ENCODE measurements around the gene ZP1.

Gene ZP1

DNA sequence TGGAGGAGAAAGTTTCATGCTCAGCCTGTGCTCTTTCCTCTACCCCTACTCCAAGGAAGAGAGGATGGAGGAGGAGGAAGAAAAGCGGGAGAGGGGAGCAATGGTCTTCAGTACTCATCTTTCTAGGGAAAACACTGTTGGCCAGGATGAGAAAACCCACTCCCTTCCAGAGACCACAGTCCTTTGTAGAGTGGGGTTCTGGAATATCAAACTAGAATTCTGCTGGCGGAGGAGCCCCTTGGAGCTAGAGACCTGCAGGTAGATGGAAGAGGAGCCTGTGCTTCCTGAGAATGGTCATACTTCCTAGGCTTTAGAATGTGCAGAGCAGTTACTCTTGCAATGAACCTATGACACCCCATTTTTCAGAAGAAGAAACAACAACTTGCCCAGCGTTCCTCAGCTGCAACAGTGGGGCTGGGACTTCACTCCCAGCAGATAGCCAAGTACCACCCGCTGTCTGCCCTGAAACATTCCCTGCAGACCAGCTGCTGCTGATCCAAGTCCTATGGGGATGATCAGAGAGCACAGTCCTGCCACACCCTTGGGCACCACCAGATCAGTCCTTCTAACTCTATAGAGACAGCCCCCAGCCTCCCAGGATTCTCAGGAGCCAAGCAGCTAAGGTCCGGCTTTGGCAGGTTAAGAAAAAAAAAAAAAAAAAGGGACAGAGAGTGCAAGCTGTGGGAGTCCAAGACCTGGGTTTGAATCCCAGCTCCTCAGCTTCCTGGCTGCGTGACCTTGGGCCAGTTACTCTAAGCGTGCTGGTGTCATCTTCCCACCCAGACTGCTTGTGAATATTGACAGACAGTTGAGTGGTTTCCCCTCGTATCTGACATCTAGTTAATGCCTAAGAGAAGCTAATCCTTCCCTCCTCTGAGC, 12.3 kb upstream of the ZP1 start:
- FAIRE-seq (no peak), DNase-seq (ENCODE audit: insufficient read length) (no peak)
- TF ChIP-seq POLR2A (IDR thresholded peaks at IDR 0.05; ENCODE audit: low read depth, low read length) (no peak), TAF1 (IDR thresholded peaks at IDR 0.05; ENCODE audit: borderline replicate concordance, low read depth, low read length) (no peak), POLR2AphosphoS5 (IDR thresholded peaks at IDR 0.05; ENCODE audit: low read depth, low read length) (no peak)

DNA sequence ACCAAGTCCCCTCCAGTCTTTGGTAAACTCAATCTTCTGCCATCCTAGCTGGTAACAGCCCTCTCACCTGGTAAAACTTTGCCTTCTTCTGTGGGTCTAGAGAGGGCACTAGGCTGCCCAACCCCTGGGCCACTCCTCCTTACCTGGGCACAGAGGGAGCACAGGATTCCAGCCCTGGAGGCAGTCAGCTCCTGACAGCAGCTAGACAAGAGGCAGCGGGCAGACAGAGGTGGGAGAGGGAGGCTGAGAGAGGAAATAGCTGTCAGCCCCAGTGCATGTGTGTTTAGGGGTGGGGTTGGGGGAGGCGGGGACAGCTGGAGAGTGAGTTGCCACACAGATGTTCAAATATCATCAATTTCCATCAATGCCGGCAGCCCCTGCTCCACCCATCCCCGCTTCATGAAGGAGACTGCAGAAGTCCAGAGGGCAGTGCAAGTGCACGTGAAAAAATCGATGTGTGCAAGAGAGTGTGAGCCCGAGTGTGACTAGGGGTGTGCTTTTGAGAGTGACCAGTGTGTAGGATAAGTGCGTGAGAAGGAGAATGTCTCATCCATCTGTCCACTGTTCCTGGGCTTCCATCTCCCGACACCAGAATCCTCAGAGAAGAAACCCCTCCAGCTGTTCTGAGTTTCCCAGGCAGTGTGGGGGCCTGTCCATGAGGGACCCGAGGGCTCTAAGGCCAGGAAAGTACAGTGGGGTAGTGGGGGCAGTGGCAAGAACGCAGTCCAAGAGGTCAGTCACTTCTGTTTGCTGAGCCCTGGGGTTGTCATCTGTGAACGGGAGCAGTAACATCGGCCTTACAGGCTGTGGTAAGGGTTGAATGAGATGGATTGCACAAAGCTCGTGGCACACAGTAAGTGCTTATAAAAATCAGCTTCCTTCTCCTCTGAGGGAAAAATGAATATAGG, 11.4 kb upstream of the ZP1 start, which contains the start of gene PTGDR2:
Gene PTGDR2, minus strand, starts transcription at position 225 of the 908 bp plus-strand sequence. CDS start 2,228 bp downstream, outside the sequence.
- TF ChIP-seq POLR2AphosphoS5 (IDR thresholded peaks at IDR 0.05; ENCODE audit: low read depth, low read length) (no peak), TAF1 (IDR thresholded peaks at IDR 0.05; ENCODE audit: borderline replicate concordance, low read depth, low read length) (no peak), POLR2A (IDR thresholded peaks at IDR 0.05; ENCODE audit: low read depth, low read length) (no peak)
- DNase-seq (ENCODE audit: insufficient read length) = no peak
- no peak for FAIRE-seq

DNA sequence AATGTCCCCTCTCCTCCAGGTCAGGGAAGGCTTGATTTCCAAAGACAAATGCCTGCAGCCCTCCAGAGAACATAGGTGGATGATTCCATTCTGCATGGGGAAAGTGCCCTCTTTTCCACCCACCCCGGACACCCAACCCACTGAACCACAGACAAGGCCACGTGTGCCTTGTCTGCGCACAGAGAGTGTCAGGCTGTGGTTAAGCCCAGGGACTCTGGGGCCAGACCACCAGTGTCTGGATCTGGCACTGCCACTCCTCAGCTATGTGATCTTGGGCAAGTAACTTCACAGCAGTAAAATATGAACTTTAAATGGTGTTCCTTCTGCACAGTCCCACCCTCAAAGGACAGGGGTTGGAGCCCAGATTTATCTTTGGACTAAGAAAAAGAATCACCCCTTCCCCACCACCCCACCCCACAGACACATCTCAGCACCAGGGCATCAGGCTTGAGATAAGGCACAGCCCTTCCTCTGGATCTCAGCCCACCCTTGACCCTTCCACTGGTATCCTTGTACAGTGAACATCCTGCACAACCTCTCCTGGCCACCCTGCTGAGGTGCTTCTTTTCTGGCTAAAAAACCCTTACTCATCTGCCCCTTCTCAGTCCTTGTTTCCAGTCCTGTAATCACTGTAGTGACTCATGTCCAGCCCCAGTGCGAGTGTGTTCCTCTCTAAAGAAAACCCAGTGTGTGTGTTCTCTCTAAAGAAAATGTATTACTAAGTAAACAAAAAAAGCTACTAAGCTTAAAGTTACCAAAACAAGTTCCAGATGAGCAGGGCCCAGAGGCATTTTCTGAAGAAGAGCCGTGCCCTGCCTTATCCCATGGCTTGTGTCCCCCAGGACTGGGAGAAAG, 9.7 kb upstream of the ZP1 start:
- TF ChIP-seq POLR2AphosphoS5 (IDR thresholded peaks at IDR 0.05; ENCODE audit: low read depth, low read length) (no peak), TAF1 (IDR thresholded peaks at IDR 0.05; ENCODE audit: borderline replicate concordance, low read depth, low read length) (no peak), POLR2A (IDR thresholded peaks at IDR 0.05; ENCODE audit: low read depth, low read length) (no peak)
- DNase-seq (ENCODE audit: insufficient read length) = no peak
- FAIRE-seq = no peak

- TF ChIP-seq TAF1 (IDR thresholded peaks at IDR 0.05; ENCODE audit: borderline replicate concordance, low read depth, low read length) (no peak), POLR2A (IDR thresholded peaks at IDR 0.05; ENCODE audit: low read depth, low read length) (no peak), POLR2AphosphoS5 (IDR thresholded peaks at IDR 0.05; ENCODE audit: low read depth, low read length) (no peak)
- FAIRE-seq (peak; percentile 40), DNase-seq (ENCODE audit: insufficient read length) (no peak)
These were observed 9.1 kb upstream of the ZP1 start for GRCh38 chr11:60858236-60858635.

DNA sequence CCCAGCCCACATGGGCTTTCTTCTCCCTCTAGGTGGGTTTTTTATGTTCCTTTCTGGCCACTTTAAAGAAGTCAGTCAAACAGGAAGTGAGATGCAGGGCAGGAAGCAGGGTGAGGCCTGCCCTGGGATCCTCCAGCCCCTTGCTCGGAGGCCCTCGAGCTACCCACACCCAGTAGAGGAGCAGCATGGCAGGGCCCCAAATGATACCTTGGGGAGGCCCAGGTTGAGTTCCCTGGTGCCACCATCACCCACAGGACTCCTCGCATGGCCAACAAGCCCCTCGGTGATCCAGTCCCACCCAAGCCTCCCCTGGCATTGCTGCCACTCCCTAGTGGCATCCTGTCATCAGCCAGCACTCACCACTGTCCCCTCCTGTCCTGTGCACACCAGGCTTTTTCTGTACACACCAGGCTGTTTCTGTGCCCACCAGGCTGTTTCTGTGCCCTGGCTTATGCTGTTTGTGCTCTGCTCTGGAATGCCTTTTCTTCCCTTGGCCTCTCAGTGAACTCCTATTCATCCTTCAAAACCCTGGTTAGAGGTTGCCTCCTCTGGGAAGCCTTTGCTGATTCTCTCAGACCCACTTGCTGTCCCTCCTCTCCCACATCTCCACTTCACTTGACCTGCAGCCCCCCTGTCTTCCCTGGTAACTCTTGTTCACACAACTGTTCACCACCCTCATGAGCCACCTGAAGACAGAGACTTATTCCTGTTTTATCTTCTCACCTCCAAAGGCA, 8.4 kb upstream of the ZP1 start:
- FAIRE-seq (no peak), DNase-seq (ENCODE audit: insufficient read length) (no peak)
- TF ChIP-seq TAF1 (IDR thresholded peaks at IDR 0.05; ENCODE audit: borderline replicate concordance, low read depth, low read length) (no peak), POLR2A (IDR thresholded peaks at IDR 0.05; ENCODE audit: low read depth, low read length) (no peak), POLR2AphosphoS5 (IDR thresholded peaks at IDR 0.05; ENCODE audit: low read depth, low read length) (no peak)

DNA sequence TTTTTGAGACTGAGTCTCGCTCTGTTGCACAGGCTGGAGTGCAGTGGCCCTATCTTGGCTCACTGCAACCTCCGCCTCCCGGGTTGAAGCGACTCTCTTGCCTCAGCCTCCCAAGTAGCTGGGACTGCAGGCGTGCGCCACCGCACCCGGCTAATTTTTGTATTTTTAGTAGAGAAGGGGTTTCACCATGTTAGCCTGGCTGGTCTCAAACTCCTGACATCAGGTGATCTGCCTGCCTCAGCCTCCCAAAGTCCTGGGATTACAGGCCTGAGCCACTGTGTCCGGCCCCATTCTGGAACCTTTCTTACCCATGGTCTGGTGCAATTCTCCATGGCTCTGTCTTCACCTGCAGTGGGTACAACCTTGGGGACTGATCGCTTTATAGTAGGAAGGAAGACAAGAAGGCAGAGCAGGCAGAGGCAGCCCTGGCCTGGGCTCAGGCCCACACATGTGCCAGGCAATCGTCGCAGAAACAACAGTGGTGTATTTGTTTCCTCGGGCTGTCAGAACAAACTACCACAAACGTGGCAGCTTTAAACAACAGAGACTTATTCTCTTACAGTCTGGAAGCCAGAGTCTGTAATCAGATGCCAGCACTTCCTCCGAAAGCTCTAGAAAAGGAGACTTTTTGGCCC, 7.6 kb upstream of the ZP1 start:
- FAIRE-seq = no peak
- no peak for DNase-seq (ENCODE audit: insufficient read length)
- no peak for TF ChIP-seq POLR2AphosphoS5 (IDR thresholded peaks at IDR 0.05; ENCODE audit: low read depth, low read length)
- TF ChIP-seq TAF1 (IDR thresholded peaks at IDR 0.05; ENCODE audit: borderline replicate concordance, low read depth, low read length) = no peak
- TF ChIP-seq POLR2A (IDR thresholded peaks at IDR 0.05; ENCODE audit: low read depth, low read length) = no peak

GRCh38 chr11:60860943-60861342, 6.4 kb upstream of the ZP1 start:
- TF ChIP-seq POLR2AphosphoS5 (IDR thresholded peaks at IDR 0.05; ENCODE audit: low read depth, low read length) = no peak
- no peak for TF ChIP-seq POLR2A (IDR thresholded peaks at IDR 0.05; ENCODE audit: low read depth, low read length)
- TF ChIP-seq TAF1 (IDR thresholded peaks at IDR 0.05; ENCODE audit: borderline replicate concordance, low read depth, low read length) = no peak
- DNase-seq (ENCODE audit: insufficient read length) (no peak), FAIRE-seq (no peak)

DNA sequence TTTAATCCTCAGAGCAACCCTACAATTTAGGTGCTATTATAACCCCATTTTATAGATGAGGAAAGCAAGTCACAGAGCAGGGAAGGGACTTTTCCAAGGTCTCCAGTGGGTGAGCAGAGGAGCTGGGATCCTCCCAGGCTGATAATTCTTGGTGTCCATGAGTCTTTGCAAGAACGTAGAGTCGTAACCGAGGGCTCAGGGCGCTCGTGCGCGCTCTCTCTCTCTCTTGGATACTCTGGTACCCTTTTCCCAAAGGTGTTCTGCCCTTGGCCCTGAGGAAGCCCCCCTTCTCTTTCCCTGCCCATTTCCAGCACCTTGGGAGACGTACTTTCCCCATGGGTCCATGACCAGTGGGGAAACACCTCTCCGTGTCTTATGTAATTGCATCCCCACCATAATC, 5.2 kb upstream of the ZP1 start:
- no peak for DNase-seq (ENCODE audit: insufficient read length)
- no peak for FAIRE-seq
- TF ChIP-seq TAF1 (IDR thresholded peaks at IDR 0.05; ENCODE audit: borderline replicate concordance, low read depth, low read length) = no peak
- no peak for TF ChIP-seq POLR2AphosphoS5 (IDR thresholded peaks at IDR 0.05; ENCODE audit: low read depth, low read length)
- no peak for TF ChIP-seq POLR2A (IDR thresholded peaks at IDR 0.05; ENCODE audit: low read depth, low read length)

GRCh38 chr11:60863550-60864521, 3.5 kb upstream of the ZP1 start:
- FAIRE-seq (no peak), DNase-seq (ENCODE audit: insufficient read length) (no peak)
- no peak for TF ChIP-seq POLR2A (IDR thresholded peaks at IDR 0.05; ENCODE audit: low read depth, low read length)
- TF ChIP-seq TAF1 (IDR thresholded peaks at IDR 0.05; ENCODE audit: borderline replicate concordance, low read depth, low read length) = no peak
- no peak for TF ChIP-seq POLR2AphosphoS5 (IDR thresholded peaks at IDR 0.05; ENCODE audit: low read depth, low read length)
